Activated CD8-positive, alpha-beta T cell treated with anti-CD3 and anti-CD28 coated beads for 36 hours (primary cell): Measurements from ENCODE around the gene VWA7. TPM values are rescaled to one million over a fixed set of nuclear protein-coding genes. Genes with fewer than 3 reads are reported as not detected.

Experiments used
- ATAC-seq: fragments of 200-7000 bp; cut with Tn5 transposase; one replicate; pipeline ENCODE4 v1.10.0; 2021; ENCODE audit warnings: mild to moderate bottlenecking, moderate library complexity
- CTCF ChIA-PET: fragments of 350-600 bp; sonication (Branson Sonifier 250); formaldehyde crosslinking; loops from one replicate; lab custom pipeline; 2021; ENCODE audit warnings: antibody characterized with exemption; lab: Charles Lee
- POLR2A ChIA-PET: fragments of 350-600 bp; sonication (Branson Sonifier 250); formaldehyde crosslinking; loops from one replicate; lab custom pipeline; 2021; ENCODE audit warnings: antibody characterized with exemption; lab: Charles Lee
- DNase-seq: peaks from one replicate; pipeline ENCODE4 v3.0.0-alpha.2; 2020
- H3K27ac Mint-ChIP-seq: one replicate; pipeline ENCODE4 v1.8.0; 2021; ENCODE audit warnings: mild to moderate bottlenecking, mixed read lengths
- H3K27me3 Mint-ChIP-seq: one replicate; pipeline ENCODE4 v1.8.0; 2021; ENCODE audit warnings: mixed read lengths
- H3K36me3 Mint-ChIP-seq: one replicate; pipeline ENCODE4 v1.8.0; 2021; ENCODE audit warnings: low read depth, mixed read lengths
- H3K4me1 Mint-ChIP-seq: one replicate; pipeline ENCODE4 v1.8.0; 2021; ENCODE audit warnings: low read depth, mixed read lengths
- H3K4me3 Mint-ChIP-seq: one replicate; pipeline ENCODE4 v1.8.0; 2021; ENCODE audit warnings: mild to moderate bottlenecking, moderate library complexity, mixed read lengths
- H3K9me3 Mint-ChIP-seq: one replicate; pipeline ENCODE4 v1.8.0; 2021; ENCODE audit warnings: mixed read lengths
- intact Hi-C: fragments of 100-400 bp; cut with micrococcal nuclease; formaldehyde crosslinking; loops from one replicate; pipeline ENCODE4 v1.10.0; 2022
- total RNA-seq, 2 experiments: library from RNA; stranded (reverse); gene quantifications; one replicate each; pipeline ENCODE4 v1.2.3, GENCODE V29; 2021
- TF ChIP-seq, protein P1 (sequence below): fragments of 200-600 bp; IDR thresholded peaks from one replicate; pipeline ENCODE4 v1.8.0; 2022; ENCODE audit warnings: antibody characterized with exemption, mild to moderate bottlenecking

VWA7 gene
- total RNA-seq, 2 experiments from 2014 or later, result 1.6 TPM

DNA sequence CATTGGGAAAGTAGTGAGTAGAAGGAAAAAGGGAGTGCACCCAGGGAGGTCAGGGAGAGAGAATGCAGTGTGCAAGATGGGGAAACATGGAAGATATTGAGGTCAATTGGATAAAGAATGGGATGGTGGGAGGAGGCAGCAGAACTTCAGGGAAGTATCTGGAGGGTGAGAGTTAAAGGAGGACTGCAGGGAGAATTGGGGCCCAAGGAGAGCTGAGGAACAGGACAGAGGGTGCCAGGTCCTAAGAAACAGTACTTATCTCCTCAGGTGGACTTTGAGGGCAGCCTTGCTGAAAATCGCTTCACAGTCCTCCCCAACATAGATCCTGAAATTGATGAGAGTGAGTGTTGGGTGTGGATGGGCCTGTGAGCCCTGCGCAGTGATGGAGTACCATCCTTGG is 18.8 kb downstream of the VWA7 start:
- H3K36me3 Mint-ChIP-seq, result peaks cover 43% of the 10 kb centered on the region
- no peaks in the 10 kb centered on the region for H3K9me3 Mint-ChIP-seq
- no peak overlapping the region for H3K27ac Mint-ChIP-seq
- intact Hi-C loops, result no loop called here
- ATAC-seq, result no peak
- H3K4me1 Mint-ChIP-seq, result no peaks in the 10 kb centered on the region
- DNase-seq, result no peak
- CTCF ChIA-PET, result interaction anchor here (1.2 to 1.8 kb wide), 2 partner anchors 11 to 34 kb away, joined by 3 to 11 read pairs; no protein-coding TSS in a partner anchor
- TF ChIP-seq, protein P1, sequence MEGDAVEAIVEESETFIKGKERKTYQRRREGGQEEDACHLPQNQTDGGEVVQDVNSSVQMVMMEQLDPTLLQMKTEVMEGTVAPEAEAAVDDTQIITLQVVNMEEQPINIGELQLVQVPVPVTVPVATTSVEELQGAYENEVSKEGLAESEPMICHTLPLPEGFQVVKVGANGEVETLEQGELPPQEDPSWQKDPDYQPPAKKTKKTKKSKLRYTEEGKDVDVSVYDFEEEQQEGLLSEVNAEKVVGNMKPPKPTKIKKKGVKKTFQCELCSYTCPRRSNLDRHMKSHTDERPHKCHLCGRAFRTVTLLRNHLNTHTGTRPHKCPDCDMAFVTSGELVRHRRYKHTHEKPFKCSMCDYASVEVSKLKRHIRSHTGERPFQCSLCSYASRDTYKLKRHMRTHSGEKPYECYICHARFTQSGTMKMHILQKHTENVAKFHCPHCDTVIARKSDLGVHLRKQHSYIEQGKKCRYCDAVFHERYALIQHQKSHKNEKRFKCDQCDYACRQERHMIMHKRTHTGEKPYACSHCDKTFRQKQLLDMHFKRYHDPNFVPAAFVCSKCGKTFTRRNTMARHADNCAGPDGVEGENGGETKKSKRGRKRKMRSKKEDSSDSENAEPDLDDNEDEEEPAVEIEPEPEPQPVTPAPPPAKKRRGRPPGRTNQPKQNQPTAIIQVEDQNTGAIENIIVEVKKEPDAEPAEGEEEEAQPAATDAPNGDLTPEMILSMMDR, result no peak
- H3K27me3 Mint-ChIP-seq, result no peaks in the 10 kb centered on the region
- no peak overlapping the region for H3K4me3 Mint-ChIP-seq
- POLR2A ChIA-PET, result interaction anchor here (1.2 to 1.7 kb wide), 5 partner anchors 11 to 33 kb away, joined by 3 to 7 read pairs (median 5); partner anchors contain the start of gene MSH5

DNA sequence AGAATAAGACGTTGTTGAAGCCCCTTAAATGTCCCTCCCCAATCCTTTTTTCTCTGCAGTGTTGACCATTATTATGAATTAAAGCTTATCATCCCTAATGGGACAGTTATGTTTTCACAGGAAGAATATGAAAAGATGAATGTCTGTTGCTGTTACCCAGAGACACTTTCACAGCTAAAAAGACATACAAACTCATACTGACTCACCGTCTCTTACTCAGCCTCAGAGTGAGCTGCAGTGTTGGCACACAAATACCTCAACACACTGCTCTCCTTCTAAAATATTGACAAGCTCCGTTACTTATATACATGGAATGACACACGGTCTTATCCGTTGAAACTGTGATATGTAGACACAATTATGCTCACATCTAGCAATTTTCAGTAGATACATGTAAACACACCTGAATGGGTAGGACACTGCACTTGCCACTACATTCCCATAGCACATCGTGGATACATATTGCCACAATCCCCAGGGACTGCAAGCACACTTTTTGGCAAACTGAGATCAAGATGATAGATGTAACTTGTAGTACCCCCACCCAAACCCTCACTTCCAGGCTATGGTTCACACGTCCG is 24.3 kb downstream of the VWA7 start:
- Mint-ChIP-seq H3K4me1 (no peaks in the 10 kb centered on the region), H3K27ac (no peak overlapping the region), H3K9me3 (no peaks in the 10 kb centered on the region), H3K4me3 (no peak overlapping the region), H3K36me3 (peaks cover 22% of the 10 kb centered on the region), H3K27me3 (no peaks in the 10 kb centered on the region)
- TF ChIP-seq, protein P1, result no peak
- DNase-seq (no peak), ATAC-seq (no peak)
- POLR2A ChIA-PET, result interaction anchor here (0.7 to 1.5 kb wide), 4 partner anchors 12 to 135 kb away, joined by 3 to 8 read pairs (median 6); partner anchors contain the start of gene MSH5
- CTCF ChIA-PET, result interaction anchor here (2.2 kb wide), 1 partner anchor 17 kb away, joined by 10 read pairs; no protein-coding TSS in a partner anchor
- intact Hi-C loops, result no loop called here

DNA sequence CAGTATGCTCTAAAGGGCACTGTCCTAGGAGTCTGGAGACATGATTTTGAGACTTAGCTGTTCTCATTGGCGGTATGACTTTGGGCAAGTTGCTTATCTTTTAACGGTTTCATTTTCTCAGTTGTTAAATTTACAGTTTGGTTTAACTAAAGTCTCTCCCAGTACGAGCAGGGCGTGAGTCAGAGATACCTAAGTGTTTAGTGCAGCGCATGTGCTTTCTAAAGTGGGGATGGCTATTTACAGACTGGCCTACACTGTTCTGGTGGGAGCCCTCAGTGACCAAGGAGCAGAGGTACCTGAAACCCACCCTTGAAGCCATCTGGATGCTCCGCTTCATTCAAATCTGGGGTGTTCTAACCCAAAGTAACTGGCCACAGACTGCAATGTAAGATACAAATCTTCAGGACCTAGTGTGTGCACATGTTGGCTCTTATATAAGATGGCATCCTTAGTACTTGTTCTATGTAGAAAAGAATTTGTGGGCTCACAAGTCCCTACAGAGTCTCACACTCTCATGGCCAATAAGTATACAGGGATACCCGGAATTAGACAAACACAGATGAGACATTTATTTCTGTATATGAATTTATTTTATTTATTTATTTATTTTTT is 26.6 kb downstream of the VWA7 start:
- Mint-ChIP-seq H3K4me1 (peaks cover 2% of the 10 kb centered on the region), H3K4me3 (no peak overlapping the region), H3K27ac (no peak overlapping the region), H3K9me3 (no peaks in the 10 kb centered on the region), H3K36me3 (peaks cover 26% of the 10 kb centered on the region), H3K27me3 (no peaks in the 10 kb centered on the region)
- ATAC-seq (no peak), DNase-seq (no peak)
- ChIA-PET CTCF (interaction anchor here (0.9 kb wide), 1 partner anchor 40 kb away, joined by 3 read pairs; no protein-coding TSS in a partner anchor), POLR2A (interaction anchor here (0.6 kb wide), 1 partner anchor 10 kb away, joined by 4 read pairs; no protein-coding TSS in a partner anchor)
- intact Hi-C loops, result no loop called here
- TF ChIP-seq, protein P1, result no peak

DNA sequence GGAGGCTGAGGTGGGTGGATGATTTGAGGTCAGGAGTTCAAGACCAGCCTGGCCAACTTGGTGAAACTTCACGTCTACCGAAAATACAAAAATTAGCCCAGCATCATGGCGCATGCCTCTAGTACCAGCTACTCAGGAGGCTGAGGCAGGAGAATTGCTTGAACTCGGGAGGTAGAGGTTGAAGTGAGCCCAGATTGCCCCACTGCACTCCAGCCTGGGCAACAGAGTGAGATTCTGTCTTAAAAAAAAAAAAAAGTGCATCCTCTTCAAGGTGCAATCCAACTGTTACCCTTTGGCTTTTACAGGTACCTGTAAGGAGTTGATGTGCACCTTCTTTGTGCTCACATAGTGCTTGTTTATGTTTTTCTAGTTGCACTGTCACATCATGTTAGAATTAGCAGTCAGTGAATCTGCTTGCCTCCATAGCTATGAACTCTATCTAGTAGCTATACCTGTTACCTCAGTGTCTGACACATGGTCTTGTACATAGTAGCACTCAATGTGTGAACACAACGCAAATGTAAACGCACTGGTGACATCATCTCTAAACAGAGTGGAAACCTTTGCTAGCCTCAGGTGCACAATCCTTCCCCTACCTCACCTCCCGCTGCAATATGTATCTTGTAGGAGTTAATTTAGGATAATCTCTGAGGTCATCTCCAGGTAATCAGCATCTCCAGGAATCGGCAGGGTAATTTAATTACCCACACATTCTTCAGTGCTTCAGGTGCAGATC is 27.7 kb downstream of the VWA7 start:
- ATAC-seq, result no peak
- no peak for DNase-seq
- TF ChIP-seq, protein P1, result no peak
- intact Hi-C loops, result no loop called here
- POLR2A ChIA-PET, result interaction anchor here (1.0 kb wide), 1 partner anchor 24 kb away, joined by 3 read pairs; no protein-coding TSS in a partner anchor
- H3K27me3 Mint-ChIP-seq, result no peaks in the 10 kb centered on the region
- CTCF ChIA-PET, result interaction anchor here (0.6 to 0.9 kb wide), 2 partner anchors 41 to 697 kb away, joined by 3 read pairs; no protein-coding TSS in a partner anchor
- no peaks in the 10 kb centered on the region for H3K9me3 Mint-ChIP-seq
- no peak overlapping the region for H3K4me3 Mint-ChIP-seq
- peaks cover 2% of the 10 kb centered on the region for H3K4me1 Mint-ChIP-seq
- H3K27ac Mint-ChIP-seq, result no peak overlapping the region
- H3K36me3 Mint-ChIP-seq, result peaks cover 33% of the 10 kb centered on the region
